Activated naive CD8-positive, alpha-beta T cell treated with anti-CD3 and anti-CD28 coated beads, Interleukin-2, amount 50 U/mL, for 24 hours (primary cell): ENCODE measurements around the gene SAE1.

Source experiments
- ATAC-seq: fragments of 150-1000 bp; cut with Tn5 transposase; one replicate; pipeline ENCODE4 v1.10.0; 2021
- DNase-seq: peaks from one replicate; pipeline ENCODE4 v3.0.0; 2021
- H3K27ac Mint-ChIP-seq: one replicate; pipeline ENCODE4 v1.8.0; 2021; ENCODE audit warnings: mild to moderate bottlenecking, mixed read lengths
- H3K27me3 Mint-ChIP-seq: one replicate; pipeline ENCODE4 v1.8.0; 2021; ENCODE audit warnings: mixed read lengths
- H3K36me3 Mint-ChIP-seq: one replicate; pipeline ENCODE4 v1.8.0; 2021; ENCODE audit warnings: low read depth, mixed read lengths
- H3K4me1 Mint-ChIP-seq: one replicate; pipeline ENCODE4 v1.8.0; 2021; ENCODE audit warnings: mixed read lengths
- H3K4me3 Mint-ChIP-seq: one replicate; pipeline ENCODE4 v1.8.0; 2021; ENCODE audit warnings: mild to moderate bottlenecking, moderate library complexity, mixed read lengths
- H3K9me3 Mint-ChIP-seq: one replicate; pipeline ENCODE4 v1.8.0; 2021; ENCODE audit warnings: mixed read lengths

Gene SAE1

GRCh38 chr19:47111006-47111621 is 19.5 kb upstream of the SAE1 start:
- H3K36me3 Mint-ChIP-seq = peaks cover 43% of the 10 kb centered on the region
- DNase-seq (peak; percentile 64), ATAC-seq (no peak)
- H3K27ac Mint-ChIP-seq = peak overlapping the region; percentile 98
- peak overlapping the region; percentile 93 for H3K4me3 Mint-ChIP-seq
- peaks cover 2% of the 10 kb centered on the region for H3K27me3 Mint-ChIP-seq
- H3K4me1 Mint-ChIP-seq = peaks cover 53% of the 10 kb centered on the region
- H3K9me3 Mint-ChIP-seq = no peaks in the 10 kb centered on the region

GRCh38 chr19:47111682-47112165 is 18.9 kb upstream of the SAE1 start:
- peak overlapping the region; percentile 93 for H3K4me3 Mint-ChIP-seq
- H3K36me3 Mint-ChIP-seq = peaks cover 43% of the 10 kb centered on the region
- no peak for ATAC-seq
- peaks cover 47% of the 10 kb centered on the region for H3K4me1 Mint-ChIP-seq
- H3K27me3 Mint-ChIP-seq = peaks cover 2% of the 10 kb centered on the region
- DNase-seq = no peak
- no peaks in the 10 kb centered on the region for H3K9me3 Mint-ChIP-seq
- H3K27ac Mint-ChIP-seq = peak overlapping the region; percentile 98

- DNase-seq = peak; percentile 85
- Mint-ChIP-seq H3K27me3 (peaks cover 2% of the 10 kb centered on the region), H3K4me3 (peak overlapping the region; percentile 93), H3K27ac (peak overlapping the region; percentile 98), H3K36me3 (peaks cover 37% of the 10 kb centered on the region), H3K4me1 (peaks cover 41% of the 10 kb centered on the region), H3K9me3 (no peaks in the 10 kb centered on the region)
- peak; percentile 25 for ATAC-seq
These were observed 18.3 kb upstream of the SAE1 start for GRCh38 chr19:47112166-47112996.

GRCh38 chr19:47112997-47113849 is 17.4 kb upstream of the SAE1 start, which contains the start of gene ZC3H4:
Gene ZC3H4 (minus strand): TSS chr19:47113776. CDS start chr19:47112584, 1,192 bp downstream.
- H3K36me3 Mint-ChIP-seq = peaks cover 32% of the 10 kb centered on the region
- peak within 1 kb of the TSS; percentile 98 for H3K27ac Mint-ChIP-seq
- peak within 1 kb of the TSS; percentile 93 for H3K4me3 Mint-ChIP-seq
- ATAC-seq (peak; percentile 89), DNase-seq (peak; percentile 98)
- H3K27me3 Mint-ChIP-seq = peaks cover 2% of the 10 kb centered on the region
- no peaks in the 10 kb centered on the region for H3K9me3 Mint-ChIP-seq
- H3K4me1 Mint-ChIP-seq = peaks cover 32% of the 10 kb centered on the region

GRCh38 chr19:47113850-47114651 is 16.6 kb upstream of the SAE1 start:
- ATAC-seq (no peak), DNase-seq (no peak)
- Mint-ChIP-seq H3K36me3 (peaks cover 26% of the 10 kb centered on the region), H3K4me1 (peaks cover 24% of the 10 kb centered on the region), H3K4me3 (peak overlapping the region; percentile 93), H3K9me3 (no peaks in the 10 kb centered on the region), H3K27ac (peak overlapping the region; percentile 98), H3K27me3 (peaks cover 2% of the 10 kb centered on the region)

GRCh38 chr19:47120470-47121067 is 10.1 kb upstream of the SAE1 start:
- H3K36me3 Mint-ChIP-seq = peaks cover 2% of the 10 kb centered on the region
- ATAC-seq (no peak), DNase-seq (no peak)
- H3K4me3 Mint-ChIP-seq = no peak overlapping the region
- no peaks in the 10 kb centered on the region for H3K4me1 Mint-ChIP-seq
- no peaks in the 10 kb centered on the region for H3K9me3 Mint-ChIP-seq
- H3K27me3 Mint-ChIP-seq = peaks cover 2% of the 10 kb centered on the region
- H3K27ac Mint-ChIP-seq = no peak overlapping the region

- Mint-ChIP-seq H3K4me3 (no peak overlapping the region), H3K27me3 (peaks cover 2% of the 10 kb centered on the region), H3K27ac (no peak overlapping the region), H3K36me3 (peaks cover 2% of the 10 kb centered on the region), H3K9me3 (no peaks in the 10 kb centered on the region), H3K4me1 (no peaks in the 10 kb centered on the region)
- DNase-seq (no peak), ATAC-seq (no peak)
These were observed 8.0 kb upstream of the SAE1 start for GRCh38 chr19:47122359-47123335.

GRCh38 chr19:47123406-47123805 is 7.2 kb upstream of the SAE1 start:
- H3K27ac Mint-ChIP-seq = no peak overlapping the region

GRCh38 chr19:47124937-47125668 is 5.5 kb upstream of the SAE1 start:
- Mint-ChIP-seq H3K27me3 (peaks cover 2% of the 10 kb centered on the region), H3K4me3 (no peak overlapping the region), H3K27ac (no peak overlapping the region), H3K4me1 (no peaks in the 10 kb centered on the region), H3K36me3 (peaks cover 12% of the 10 kb centered on the region), H3K9me3 (peaks cover 2% of the 10 kb centered on the region)
- no peak for DNase-seq
- peak; percentile 26 for ATAC-seq

More at GRCh38 chr19:47123406-47123805, 7.2 kb upstream of the SAE1 start:
- H3K4me3 Mint-ChIP-seq = no peak overlapping the region
- H3K4me1 Mint-ChIP-seq = no peaks in the 10 kb centered on the region
- ATAC-seq = no peak
- peaks cover 2% of the 10 kb centered on the region for H3K27me3 Mint-ChIP-seq
- H3K36me3 Mint-ChIP-seq = peaks cover 7% of the 10 kb centered on the region
- H3K9me3 Mint-ChIP-seq = no peaks in the 10 kb centered on the region
- DNase-seq = no peak

- peaks cover 4% of the 10 kb centered on the region for H3K4me1 Mint-ChIP-seq
- peaks cover 3% of the 10 kb centered on the region for H3K27me3 Mint-ChIP-seq
- no peak overlapping the region for H3K27ac Mint-ChIP-seq
- H3K9me3 Mint-ChIP-seq = peaks cover 7% of the 10 kb centered on the region
- no peak overlapping the region for H3K4me3 Mint-ChIP-seq
- ATAC-seq = no peak
- DNase-seq = no peak
- peaks cover 17% of the 10 kb centered on the region for H3K36me3 Mint-ChIP-seq
These were observed 5.0 kb upstream of the SAE1 start for GRCh38 chr19:47125669-47125938.

- Mint-ChIP-seq H3K27ac (peak overlapping the region; percentile 97), H3K36me3 (peaks cover 51% of the 10 kb centered on the region), H3K27me3 (peaks cover 4% of the 10 kb centered on the region), H3K9me3 (peaks cover 7% of the 10 kb centered on the region), H3K4me1 (peaks cover 40% of the 10 kb centered on the region), H3K4me3 (no peak overlapping the region)
- DNase-seq = no peak
- no peak for ATAC-seq
These were observed 1.1 kb upstream of the SAE1 start for GRCh38 chr19:47129579-47129978.

GRCh38 chr19:47130120-47130588 is 481 bp upstream of the SAE1 start:
- ATAC-seq = no peak
- no peak for DNase-seq
- Mint-ChIP-seq H3K36me3 (peaks cover 53% of the 10 kb centered on the region), H3K4me3 (peak overlapping the region; percentile 93), H3K9me3 (peaks cover 7% of the 10 kb centered on the region), H3K27me3 (peaks cover 4% of the 10 kb centered on the region), H3K27ac (peak overlapping the region; percentile 97), H3K4me1 (peaks cover 43% of the 10 kb centered on the region)
